Astrocyte (in vitro differentiated cells and primary cell): Measurements from ENCODE around the gene DRGX.

Experiments
- CTCF ChIP-seq: IDR thresholded peaks from 2 replicates; pipeline ENCODE4 v1.5.1; 2011; ENCODE audit warnings: low read depth, mild to moderate bottlenecking, inconsistent platforms, low read length, moderate library complexity; ENCODE audit not compliant: insufficient read depth
- EZH2 ChIP-seq: IDR thresholded peaks from 2 replicates; pipeline ENCODE4 v1.6.1; 2012; ENCODE audit warnings: mild to moderate bottlenecking, low read length, inconsistent platforms; ENCODE audit not compliant: insufficient read depth

- TF ChIP-seq CTCF (no peak), EZH2 (no peak)
These were observed 26.4 kb downstream of the DRGX start for GRCh38 chr10:49369216-49370162.
